Fibroblast of lung (primary cell): Measurements from ENCODE around the gene FNDC3B.

ENCODE experiments used
- CTCF ChIP-seq, 2 donors: IDR thresholded peaks in 1 of 2; conservative IDR thresholded peaks in 1 of 2; 1 replicate in 1 of 2; 2 replicates in 1 of 2; pipeline ENCODE4 v1.5.1; 2011 to 2012; ENCODE audit warnings: low read length in 2 of 2, control low read depth in 1 of 2, inconsistent platforms in 1 of 2, low read depth in 1 of 2, mild to moderate bottlenecking in 1 of 2
- EZH2 ChIP-seq: IDR thresholded peaks from 2 replicates; pipeline ENCODE4 v1.5.1; 2012; ENCODE audit warnings: low read length, control low read depth, mild to moderate bottlenecking; ENCODE audit errors: missing control alignments

GRCh38 chr3:172171396-172172075 is 132.2 kb downstream of the FNDC3B start:
- no peak for TF ChIP-seq CTCF (conservative IDR thresholded peaks at IDR 0.05 in 1 of 2, IDR thresholded peaks at IDR 0.05 in 1 of 2; ENCODE audit: low read depth in 1 of 2, low read length in 2 of 2)
- TF ChIP-seq EZH2: no peak
